ENCODE measurements around the gene SRRM2.

SRRM2 gene

GRCh38 chr16:2706611-2707311 is 45.7 kb upstream of the SRRM2 start:
- no peak for DNase-seq (ENCODE audit: low read depth)
- H3K4me3 ChIP-seq (ENCODE audit: low read length) = no peak overlapping the region
- no peak for TF ChIP-seq CTCF (IDR thresholded peaks at IDR 0.05; ENCODE audit: insufficient read depth, low read depth, low read length, missing control alignments)

GRCh38 chr16:2707368-2708289 is 44.8 kb upstream of the SRRM2 start:
- H3K4me3 ChIP-seq (ENCODE audit: low read length) = no peak overlapping the region
- DNase-seq (ENCODE audit: low read depth) = no peak
- TF ChIP-seq CTCF (IDR thresholded peaks at IDR 0.05; ENCODE audit: insufficient read depth, low read depth, low read length, missing control alignments) = no peak

GRCh38 chr16:2708290-2708639 is 44.2 kb upstream of the SRRM2 start:
- no peak for DNase-seq (ENCODE audit: low read depth)
- no peak overlapping the region for H3K4me3 ChIP-seq (ENCODE audit: low read length)
- no peak for TF ChIP-seq CTCF (IDR thresholded peaks at IDR 0.05; ENCODE audit: insufficient read depth, low read depth, low read length, missing control alignments)

GRCh38 chr16:2708955-2709587 is 43.4 kb upstream of the SRRM2 start:
- no peak for DNase-seq (ENCODE audit: low read depth)
- no peak overlapping the region for H3K4me3 ChIP-seq (ENCODE audit: low read length)
- TF ChIP-seq CTCF (IDR thresholded peaks at IDR 0.05; ENCODE audit: insufficient read depth, low read depth, low read length, missing control alignments) = no peak

GRCh38 chr16:2709588-2709984 is 42.9 kb upstream of the SRRM2 start:
- DNase-seq (ENCODE audit: low read depth) = no peak
- no peak overlapping the region for H3K4me3 ChIP-seq (ENCODE audit: low read length)
- no peak for TF ChIP-seq CTCF (IDR thresholded peaks at IDR 0.05; ENCODE audit: insufficient read depth, low read depth, low read length, missing control alignments)

GRCh38 chr16:2710021-2710710 is 42.3 kb upstream of the SRRM2 start:
- DNase-seq (ENCODE audit: low read depth) = no peak
- H3K4me3 ChIP-seq (ENCODE audit: low read length) = no peak overlapping the region
- no peak for TF ChIP-seq CTCF (IDR thresholded peaks at IDR 0.05; ENCODE audit: insufficient read depth, low read depth, low read length, missing control alignments)

All from epithelial cell of esophagus (primary cell).